HG03175 (cell line): ENCODE results near the gene FAM53B.
A peak's percentile ranks its signal among the peaks of the same experiment; 100 is the strongest.

Experiments used
- ATAC-seq: cut with Tn5 transposase; IDR thresholded peaks from one replicate; pipeline ENCODE4 v1.9.1; 2021; ENCODE audit warnings: mild to moderate bottlenecking, moderate library complexity; ENCODE audit not compliant: unreplicated experiment

FAM53B gene

GRCh38 chr10:124698545-124699469, 45.4 kb downstream of the FAM53B start:
- no peak for ATAC-seq

- no peak for ATAC-seq
Measured at GRCh38 chr10:124697837-124698544, 46.2 kb downstream of the FAM53B start.

- ATAC-seq, result no peak
Measured at GRCh38 chr10:124697443-124697836, 46.7 kb downstream of the FAM53B start.

- peak; percentile 78 for ATAC-seq
Measured at GRCh38 chr10:124696446-124697392, 47.5 kb downstream of the FAM53B start.

- no peak for ATAC-seq
Measured at GRCh38 chr10:124695259-124695658, 48.9 kb downstream of the FAM53B start.

GRCh38 chr10:124694481-124695220, 49.5 kb downstream of the FAM53B start:
- no peak for ATAC-seq

- ATAC-seq, result no peak
Measured at GRCh38 chr10:124693801-124694416, 50.3 kb downstream of the FAM53B start.

GRCh38 chr10:124693396-124693795, 50.8 kb downstream of the FAM53B start:
- ATAC-seq, result no peak

GRCh38 chr10:124692100-124692446, 52.1 kb downstream of the FAM53B start:
- no peak for ATAC-seq

GRCh38 chr10:124691421-124692099, 52.6 kb downstream of the FAM53B start:
- no peak for ATAC-seq

- no peak for ATAC-seq
Measured at GRCh38 chr10:124691002-124691401, 53.2 kb downstream of the FAM53B start.

- ATAC-seq, result no peak
Measured at GRCh38 chr10:124689911-124690498, 54.2 kb downstream of the FAM53B start.

GRCh38 chr10:124688889-124689670, 55.1 kb downstream of the FAM53B start:
- ATAC-seq, result peak; percentile 99

GRCh38 chr10:124688386-124688785, 55.8 kb downstream of the FAM53B start:
- ATAC-seq, result peak; percentile 1

- no peak for ATAC-seq
Measured at GRCh38 chr10:124686707-124687376, 57.3 kb downstream of the FAM53B start.

- ATAC-seq, result no peak
Measured at GRCh38 chr10:124685261-124685660, 58.9 kb downstream of the FAM53B start.

GRCh38 chr10:124683814-124684213, 60.4 kb downstream of the FAM53B start:
- ATAC-seq, result no peak
